K562 (cell line): ENCODE data around the gene MYL12B. TPM values are rescaled to one million over a fixed set of nuclear protein-coding genes. Genes with fewer than 3 reads are reported as not detected.

ENCODE experiments used
- ATF3 ChIP-seq, 2 experiments: fragments of 450-650 bp in 1 of 2; sonication (generic) in 1 of 2; formaldehyde crosslinking in 1 of 2; IDR thresholded peaks in 1 of 2; conservative IDR thresholded peaks in 1 of 2; 2 replicates each; pipeline versions ENCODE4 v1.6.1 to v1.8.1; 2016 to 2023; ENCODE audit warnings: mild to moderate bottlenecking in 2 of 2, moderate library complexity in 2 of 2, inconsistent platforms in 1 of 2, missing genetic modification reagents in 1 of 2
- ATF7 ChIP-seq: fragments of 450-650 bp; IDR thresholded peaks from 2 replicates; pipeline ENCODE4 v1.7.1; 2014; ENCODE audit warnings: mild to moderate bottlenecking, moderate library complexity
- CREB1 ChIP-seq, 2 experiments: sonication (generic) in 1 of 2; formaldehyde crosslinking in 1 of 2; IDR thresholded peaks; 2 replicates each; pipeline versions ENCODE4 v1.6.1 to v1.8.0; 2012 to 2022; ENCODE audit warnings: inconsistent platforms in 1 of 2, mild to moderate bottlenecking in 1 of 2, missing genetic modification reagents in 1 of 2, moderate library complexity in 1 of 2
- CTBP1 ChIP-seq: fragments of 450-650 bp; IDR thresholded peaks from 2 replicates; pipeline ENCODE4 v1.6.1; 2016; ENCODE audit warnings: borderline replicate concordance
- DPF2 ChIP-seq: fragments of 450-650 bp; IDR thresholded peaks from 2 replicates; pipeline ENCODE4 v1.6.1; 2016
- GTF2A2 ChIP-seq: IDR thresholded peaks from 2 replicates; pipeline ENCODE4 v1.6.1; 2016; ENCODE audit warnings: mild to moderate bottlenecking, missing genetic modification characterization, missing compliant biosample characterization
- MAFK ChIP-seq: IDR thresholded peaks from 2 replicates; pipeline ENCODE4 v1.6.1; 2011; ENCODE audit warnings: low read length, improper control_type of control experiment
- MAZ ChIP-seq, 2 experiments: fragments of 450-650 bp in 1 of 2; sonication (generic) in 1 of 2; formaldehyde crosslinking; IDR thresholded peaks in 1 of 2; conservative IDR thresholded peaks in 1 of 2; 2 replicates each; pipeline versions ENCODE4 v1.4.0 to v1.5.0; 2020; ENCODE audit warnings: mild to moderate bottlenecking in 1 of 2, missing genetic modification reagents in 1 of 2
- POLR2A ChIP-seq: fragments of 450-650 bp; conservative IDR thresholded peaks from 2 replicates; pipeline ENCODE4 v1.6.1; 2016
- STAG1 ChIP-seq: sonication (generic); formaldehyde crosslinking; IDR thresholded peaks from 2 replicates; pipeline ENCODE4 v1.5.0; 2020; ENCODE audit warnings: missing genetic modification reagents, borderline replicate concordance
- TAF7 ChIP-seq: fragments of 450-650 bp; IDR thresholded peaks from 2 replicates; pipeline ENCODE4 v1.6.1; 2016; ENCODE audit warnings: missing genetic modification characterization, missing compliant biosample characterization
- TSC22D4 ChIP-seq: fragments of 450-650 bp; IDR thresholded peaks from 2 replicates; pipeline ENCODE4 v1.6.1; 2016; ENCODE audit warnings: missing genetic modification characterization, missing biosample characterization, control low read depth
- XRCC3 ChIP-seq: fragments of 450-650 bp; IDR thresholded peaks from 2 replicates; pipeline ENCODE4 v1.6.1; 2017; ENCODE audit warnings: mild to moderate bottlenecking, moderate library complexity
- ZNF12 ChIP-seq: sonication (generic); formaldehyde crosslinking; IDR thresholded peaks from 2 replicates; pipeline ENCODE4 v1.4.0; 2020; ENCODE audit warnings: mild to moderate bottlenecking, missing genetic modification reagents
- ZNF175 ChIP-seq: fragments of 200-800 bp; sonication (Bioruptor generic); IDR thresholded peaks from 2 replicates; pipeline ENCODE4 v1.6.1; 2016; ENCODE audit warnings: low read depth, mild to moderate bottlenecking, missing genetic modification characterization, missing compliant biosample characterization
- ZNF384 ChIP-seq: IDR thresholded peaks from 2 replicates; pipeline ENCODE4 v1.6.1; 2012; ENCODE audit warnings: low read depth, low read length, improper control_type of control experiment
- ZNF431 ChIP-seq: sonication (generic); formaldehyde crosslinking; IDR thresholded peaks from 2 replicates; pipeline ENCODE4 v1.8.0; 2022; ENCODE audit warnings: mild to moderate bottlenecking, missing genetic modification reagents
- ZNF511 ChIP-seq: sonication (generic); formaldehyde crosslinking; IDR thresholded peaks from 2 replicates; pipeline ENCODE4 v1.8.0; 2022; ENCODE audit warnings: mild to moderate bottlenecking, missing genetic modification reagents
- polyA plus RNA-seq, 8 experiments: library from polyadenylated mRNA; depleted of rRNA in 4 of 8; stranded (reverse) in 5 of 8; unstranded in 3 of 8; fragments of >200 nt; fragmentation: Nextera tagmentation in 2 of 8; fragmentation: Illumina TruSeq in 1 of 8; extraction: Ambion mirVana in 2 of 8; extraction: Trizol in 1 of 8; gene quantifications; 2 replicates each; pipeline versions ENCODE4 v1.2.1 to v1.2.3, GENCODE V29; 2011 to 2014; ENCODE audit warnings: inconsistent platforms in 1 of 8, missing spikeins in 1 of 8
- total RNA-seq, 7 experiments: library from RNA; depleted of rRNA in 6 of 7; stranded (reverse); fragments of >200 nt in 6 of 7; fragmentation: Illumina TruSeq in 2 of 7; extraction: Trizol in 2 of 7; gene quantifications; 2 replicates each; pipeline versions ENCODE4 v1.2.1 to v1.2.3, GENCODE V29; 2011 to 2021; ENCODE audit warnings: low replicate concordance in 1 of 7
- TF ChIP-seq, protein P1 (sequence below): fragments of 450-650 bp; IDR thresholded peaks from 2 replicates; pipeline ENCODE4 v1.6.1; 2016; ENCODE audit warnings: low read depth, mild to moderate bottlenecking, moderate library complexity
- TF ChIP-seq, protein P2 (sequence below), 3 experiments: fragments of 200-800 bp in 1 of 3; sonication (Bioruptor generic) in 1 of 3; sonication (generic) in 1 of 3; formaldehyde crosslinking in 1 of 3; IDR thresholded peaks; 2 replicates each; pipeline versions ENCODE4 v1.6.1 to v1.8.0; 2016 to 2022; ENCODE audit warnings: mild to moderate bottlenecking in 2 of 3, missing compliant biosample characterization in 2 of 3, missing genetic modification characterization in 2 of 3, missing genetic modification reagents in 1 of 3
- TF ChIP-seq, protein P3 (sequence below), 2 experiments: fragments of 450-650 bp; conservative IDR thresholded peaks; 2 replicates each; pipeline ENCODE4 v1.6.1; 2017; ENCODE audit warnings: mild to moderate bottlenecking in 2 of 2, moderate library complexity in 2 of 2

MYL12B gene
- total and polyA plus RNA-seq, 9 of the 15 experiments (the other 6 are each of a cell fraction or from before 2014, with no cell fraction given) = 220 to 995 (median 463) TPM

DNA sequence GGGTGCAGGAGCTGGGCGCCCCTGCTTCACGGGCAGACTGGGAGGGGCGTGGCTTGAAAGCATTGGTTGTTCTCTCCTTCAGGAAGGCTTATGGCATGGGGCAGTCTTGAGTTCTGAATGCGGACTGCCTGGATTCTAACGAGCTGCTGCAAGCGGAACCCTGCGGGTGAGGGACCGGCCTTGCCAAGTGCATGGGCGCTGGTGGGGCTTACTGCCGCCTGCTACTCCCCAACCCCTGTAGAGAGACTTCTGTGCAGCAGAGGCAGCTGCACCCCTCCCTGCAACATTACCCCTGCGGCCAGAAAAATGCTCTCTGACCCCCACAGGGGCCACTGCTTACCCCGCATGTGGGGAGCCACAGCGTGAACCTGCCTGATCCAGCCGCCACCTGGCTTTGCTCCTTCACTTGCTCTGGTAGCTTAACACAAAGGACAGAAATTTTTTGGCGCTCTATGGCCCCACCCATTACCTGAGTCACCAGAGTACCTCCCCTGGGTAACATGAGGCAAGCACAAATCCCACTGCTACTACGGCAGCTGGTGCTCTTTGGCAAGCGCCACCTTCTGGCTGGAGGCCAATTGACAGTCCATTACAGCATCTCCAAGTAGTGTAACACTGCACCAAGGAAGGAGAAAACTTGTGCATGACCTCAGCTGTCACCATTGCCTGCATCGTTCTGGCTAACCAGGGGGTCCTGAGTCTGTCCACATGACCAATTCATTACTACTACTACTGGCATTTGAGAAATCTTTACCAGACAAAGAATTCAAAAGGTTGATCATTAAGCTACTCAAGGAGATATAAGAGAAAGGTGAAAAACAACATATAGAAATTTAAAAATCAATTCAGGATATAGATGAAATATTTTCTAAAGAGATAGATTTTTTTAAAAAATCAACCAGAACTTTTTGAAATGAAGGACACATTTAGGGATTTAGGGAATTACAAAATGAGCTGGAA is 35.4 kb downstream of the MYL12B start (continued):
- TF ChIP-seq XRCC3 = no peak
- TF ChIP-seq TSC22D4 (tag) = no peak
- peak; percentile 88 for TF ChIP-seq POLR2A
- no peak for TF ChIP-seq GTF2A2
- peak; percentile 55; the same call in 1 of the 2 replicates for TF ChIP-seq DPF2
- TF ChIP-seq ATF7 = peak; percentile 74; the same call in 1 of the 2 replicates
- TF ChIP-seq, protein P1, sequence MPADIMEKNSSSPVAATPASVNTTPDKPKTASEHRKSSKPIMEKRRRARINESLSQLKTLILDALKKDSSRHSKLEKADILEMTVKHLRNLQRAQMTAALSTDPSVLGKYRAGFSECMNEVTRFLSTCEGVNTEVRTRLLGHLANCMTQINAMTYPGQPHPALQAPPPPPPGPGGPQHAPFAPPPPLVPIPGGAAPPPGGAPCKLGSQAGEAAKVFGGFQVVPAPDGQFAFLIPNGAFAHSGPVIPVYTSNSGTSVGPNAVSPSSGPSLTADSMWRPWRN = no peak
- TF ChIP-seq CREB1 (IDR thresholded peaks at IDR 0.05) = 0 out of 2 replicates have a peak, but pooled peaks have one; percentile 22
- peak; percentile 69; the same call in 1 of the 2 replicates for TF ChIP-seq CREB1 (CRISPR knock-in tag; IDR thresholded peaks at IDR 0.05)
- TF ChIP-seq ZNF175 = no peak
- TF ChIP-seq ATF3 (IDR thresholded peaks at IDR 0.05) = peak; percentile 84
- TF ChIP-seq ATF3 (CRISPR knock-in tag; conservative IDR thresholded peaks at IDR 0.05) = no peak
- peak; percentile 57 to 61; a peak in 3 of 4 replicates for TF ChIP-seq MAZ (CRISPR knock-in tag; conservative IDR thresholded peaks at IDR 0.05 in 1 of 2, IDR thresholded peaks at IDR 0.05 in 1 of 2)
- TF ChIP-seq ZNF511 (CRISPR knock-in tag) = peak; percentile 57; the same call in 1 of the 2 replicates
- peak; percentile 49; the same call in 1 of the 2 replicates for TF ChIP-seq STAG1 (CRISPR knock-in tag)
- peak; percentile 61 for TF ChIP-seq MAFK
- TF ChIP-seq TAF7 (tag) = peak; percentile 11; the same call in 1 of the 2 replicates
- peak; percentile 91; the same call in 1 of the 2 replicates for TF ChIP-seq CTBP1
- TF ChIP-seq ZNF431 (CRISPR knock-in tag) = peak; percentile 54; the same call in 1 of the 2 replicates
- TF ChIP-seq, protein P2, sequence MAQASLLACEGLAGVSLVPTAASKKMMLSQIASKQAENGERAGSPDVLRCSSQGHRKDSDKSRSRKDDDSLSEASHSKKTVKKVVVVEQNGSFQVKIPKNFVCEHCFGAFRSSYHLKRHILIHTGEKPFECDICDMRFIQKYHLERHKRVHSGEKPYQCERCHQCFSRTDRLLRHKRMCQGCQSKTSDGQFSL (CRISPR knock-in tag; IDR thresholded peaks at IDR 0.05) = 0 out of 2 replicates have a peak, but pooled peaks have one; percentile 20
- TF ChIP-seq, protein P2 (tag; IDR thresholded peaks at IDR 0.05) = no peak
- TF ChIP-seq ZNF384 = peak; percentile 48; the same call in 1 of the 2 replicates
- TF ChIP-seq, protein P3, sequence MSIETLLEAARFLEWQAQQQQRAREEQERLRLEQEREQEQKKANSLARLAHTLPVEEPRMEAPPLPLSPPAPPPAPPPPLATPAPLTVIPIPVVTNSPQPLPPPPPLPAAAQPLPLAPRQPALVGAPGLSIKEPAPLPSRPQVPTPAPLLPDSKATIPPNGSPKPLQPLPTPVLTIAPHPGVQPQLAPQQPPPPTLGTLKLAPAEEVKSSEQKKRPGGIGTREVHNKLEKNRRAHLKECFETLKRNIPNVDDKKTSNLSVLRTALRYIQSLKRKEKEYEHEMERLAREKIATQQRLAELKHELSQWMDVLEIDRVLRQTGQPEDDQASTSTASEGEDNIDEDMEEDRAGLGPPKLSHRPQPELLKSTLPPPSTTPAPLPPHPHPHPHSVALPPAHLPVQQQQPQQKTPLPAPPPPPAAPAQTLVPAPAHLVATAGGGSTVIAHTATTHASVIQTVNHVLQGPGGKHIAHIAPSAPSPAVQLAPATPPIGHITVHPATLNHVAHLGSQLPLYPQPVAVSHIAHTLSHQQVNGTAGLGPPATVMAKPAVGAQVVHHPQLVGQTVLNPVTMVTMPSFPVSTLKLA (conservative IDR thresholded peaks at IDR 0.05) = peak; percentile 47 to 53; a peak in 3 of 4 replicates
- peak; percentile 70; the same call in 1 of the 2 replicates for TF ChIP-seq ZNF12 (CRISPR knock-in tag)
